KMS-11 (cell line): ENCODE results near the gene ALDOB.
"Not testable (repeated sequence)": the region's sequence is repeated elsewhere in the genome, so short reads cannot be mapped to it uniquely, and the experiment has no call there.

Source experiments
- H2AFZ ChIP-seq: fragments of 200-600 bp; sonication (generic); 2 replicates; pipeline ENCODE4 v1.6.1; 2016; ENCODE audit warnings: antibody characterized with exemption, mixed run types, low read depth
- H3K27ac ChIP-seq: fragments of 200-600 bp; sonication (generic); 2 replicates; pipeline ENCODE4 v1.6.1; 2016; ENCODE audit warnings: mild to moderate bottlenecking, mixed run types
- H3K27me3 ChIP-seq: fragments of 200-600 bp; sonication (generic); 2 replicates; pipeline ENCODE4 v1.6.1; 2017; ENCODE audit warnings: mild to moderate bottlenecking, low read depth, mixed run types, moderate library complexity; ENCODE audit not compliant: insufficient read depth
- H3K36me3 ChIP-seq: fragments of 200-600 bp; sonication (generic); 2 replicates; pipeline ENCODE4 v1.6.1; 2017; ENCODE audit warnings: mild to moderate bottlenecking, mixed run types; ENCODE audit not compliant: insufficient read depth
- H3K4me1 ChIP-seq: fragments of 200-600 bp; sonication (generic); 2 replicates; pipeline ENCODE4 v1.6.1; 2016; ENCODE audit warnings: mild to moderate bottlenecking, low read depth, mixed run types; ENCODE audit not compliant: poor library complexity, severe bottlenecking
- H3K4me2 ChIP-seq: fragments of 200-600 bp; sonication (generic); 2 replicates; pipeline ENCODE4 v1.7.0; 2016; ENCODE audit warnings: mild to moderate bottlenecking, mixed run types
- H3K4me3 ChIP-seq: fragments of 200-600 bp; sonication (generic); IDR thresholded peaks from 2 replicates; pipeline ENCODE4 v1.6.1; 2017; ENCODE audit warnings: low read depth, low read length, mixed read lengths; ENCODE audit not compliant: insufficient read depth
- H3K79me2 ChIP-seq: fragments of 200-600 bp; sonication (generic); 2 replicates; pipeline ENCODE4 v1.6.1; 2016; ENCODE audit warnings: low read depth, mixed run types; ENCODE audit not compliant: insufficient read depth
- H3K9ac ChIP-seq: fragments of 200-600 bp; sonication (generic); 2 replicates; pipeline ENCODE4 v1.6.1; 2016; ENCODE audit warnings: mild to moderate bottlenecking, mixed run types
- H4K20me1 ChIP-seq: fragments of 200-600 bp; sonication (generic); 2 replicates; pipeline ENCODE4 v1.6.1; 2016; ENCODE audit warnings: mild to moderate bottlenecking, mixed run types; ENCODE audit not compliant: insufficient read depth
- CTCF ChIP-seq: fragments of 200-600 bp; sonication (generic); conservative IDR thresholded peaks from 2 replicates; pipeline ENCODE4 v1.6.1; 2017; ENCODE audit warnings: low read depth, mild to moderate bottlenecking, antibody characterized with exemption, low read length, moderate library complexity, mixed read lengths

The ALDOB gene

GRCh38 chr9:101393135-101393534 lies 42.4 kb downstream of the ALDOB start:
- H3K27me3 ChIP-seq: no peaks in the 10 kb centered on the region
- H4K20me1 ChIP-seq: peaks cover 5% of the 10 kb centered on the region; the same call in 1 of the 2 replicates
- peaks cover 76% of the 10 kb centered on the region for H3K79me2 ChIP-seq
- no peak for TF ChIP-seq CTCF
- peaks cover 10% of the 10 kb centered on the region; the same call in 1 of the 2 replicates for H3K36me3 ChIP-seq
- H3K4me2 ChIP-seq: no peak overlapping the region
- no peak overlapping the region for H2AFZ ChIP-seq
- peaks cover 20% of the 10 kb centered on the region for H3K4me1 ChIP-seq
- no peak overlapping the region for H3K9ac ChIP-seq
- H3K4me3 ChIP-seq: no peak overlapping the region
- no peak overlapping the region for H3K27ac ChIP-seq

- no peaks in the 10 kb centered on the region for H3K27me3 ChIP-seq
- peaks cover 4% of the 10 kb centered on the region; the same call in 1 of the 2 replicates for H3K36me3 ChIP-seq
- H3K9ac ChIP-seq: no peak overlapping the region
- peaks cover 5% of the 10 kb centered on the region; the same call in 1 of the 2 replicates for H4K20me1 ChIP-seq
- no peak; the same call in 1 of the 2 replicates for TF ChIP-seq CTCF
- H3K4me1 ChIP-seq: no peaks in the 10 kb centered on the region
- H2AFZ ChIP-seq: no peak overlapping the region
- no peak overlapping the region for H3K4me2 ChIP-seq
- no peak overlapping the region for H3K4me3 ChIP-seq
- peaks cover 30% of the 10 kb centered on the region for H3K79me2 ChIP-seq
- no peak overlapping the region for H3K27ac ChIP-seq
These were observed 47.0 kb downstream of the ALDOB start for GRCh38 chr9:101388507-101388993.

GRCh38 chr9:101387871-101388506 lies 47.6 kb downstream of the ALDOB start:
- Histone ChIP-seq H3K27me3 (no peaks in the 10 kb centered on the region), H3K4me3 (no peak overlapping the region), H3K36me3 (peaks cover 4% of the 10 kb centered on the region; the same call in 1 of the 2 replicates), H3K4me2 (no peak overlapping the region), H3K9ac (no peak overlapping the region), H3K4me1 (no peaks in the 10 kb centered on the region), H4K20me1 (peaks cover 5% of the 10 kb centered on the region; the same call in 1 of the 2 replicates), H3K79me2 (peaks cover 25% of the 10 kb centered on the region), H2AFZ (no peak overlapping the region), H3K27ac (no peak overlapping the region)
- TF ChIP-seq CTCF: peak; percentile 50

- H3K9ac ChIP-seq, H3K79me2 ChIP-seq, H3K36me3 ChIP-seq, H3K4me3 ChIP-seq, H3K4me2 ChIP-seq, H3K27ac ChIP-seq, H4K20me1 ChIP-seq, H3K27me3 ChIP-seq, H3K4me1 ChIP-seq, H2AFZ ChIP-seq: not testable (repeated sequence)
These were observed 50.6 kb downstream of the ALDOB start, which contains the start of gene BAAT for GRCh38 chr9:101384873-101385536. BAAT (minus strand) TSS chr9:101385006; CDS start chr9:101371404, 13,602 bp downstream.
